Measurements from ENCODE around the gene RPS2.
A peak's percentile ranks its signal among the peaks of the same experiment; 100 is the strongest.
"Not testable (repeated sequence)": the region's sequence is repeated elsewhere in the genome, so short reads cannot be mapped to it uniquely, and the experiment has no call there.

Gene RPS2

GRCh38 chr16:1958715-1959268, 5.8 kb downstream of the RPS2 start:
- DNase-seq: no peak
- Histone ChIP-seq H3K4me3 (ENCODE audit: low read depth, low read length) (no peak overlapping the region), H3K27ac (peak overlapping the region; percentile 79), H3K27me3 (ENCODE audit: insufficient read depth, low read depth, severe bottlenecking) (no peaks in the 10 kb centered on the region), H3K36me3 (peaks cover 31% of the 10 kb centered on the region), H3K9me3 (ENCODE audit: severe bottlenecking) (no peaks in the 10 kb centered on the region)
- no peak for TF ChIP-seq CTCF (IDR thresholded peaks at IDR 0.05; ENCODE audit: low read depth, low read length)

GRCh38 chr16:1958143-1958491, 6.5 kb downstream of the RPS2 start:
- H3K4me3 ChIP-seq (ENCODE audit: low read depth, low read length); H3K9me3 ChIP-seq (ENCODE audit: severe bottlenecking); H3K27me3 ChIP-seq (ENCODE audit: insufficient read depth, low read depth, severe bottlenecking); DNase-seq; H3K27ac ChIP-seq: not testable (repeated sequence)
- peaks cover 25% of the 10 kb centered on the region for H3K36me3 ChIP-seq

GRCh38 chr16:1957434-1958142, 7.0 kb downstream of the RPS2 start:
- peaks cover 19% of the 10 kb centered on the region for H3K36me3 ChIP-seq
- H3K27ac ChIP-seq; H3K9me3 ChIP-seq (ENCODE audit: severe bottlenecking); DNase-seq; H3K27me3 ChIP-seq (ENCODE audit: insufficient read depth, low read depth, severe bottlenecking); H3K4me3 ChIP-seq (ENCODE audit: low read depth, low read length): not testable (repeated sequence)

- no peak for TF ChIP-seq CTCF (IDR thresholded peaks at IDR 0.05; ENCODE audit: low read depth, low read length)
- H3K4me3 ChIP-seq (ENCODE audit: low read depth, low read length): no peak overlapping the region
- no peaks in the 10 kb centered on the region for H3K9me3 ChIP-seq (ENCODE audit: severe bottlenecking)
- H3K36me3 ChIP-seq: no peaks in the 10 kb centered on the region
- H3K27ac ChIP-seq: peak overlapping the region; percentile 86
- no peak for DNase-seq
- no peaks in the 10 kb centered on the region for H3K27me3 ChIP-seq (ENCODE audit: insufficient read depth, low read depth, severe bottlenecking)
Observed at GRCh38 chr16:1953734-1954133, 10.9 kb downstream of the RPS2 start.

- H3K36me3 ChIP-seq: no peaks in the 10 kb centered on the region
- no peak for DNase-seq
- no peak overlapping the region for H3K4me3 ChIP-seq (ENCODE audit: low read depth, low read length)
- H3K27me3 ChIP-seq (ENCODE audit: insufficient read depth, low read depth, severe bottlenecking): no peaks in the 10 kb centered on the region
- H3K27ac ChIP-seq: no peak overlapping the region
- no peak for TF ChIP-seq CTCF (IDR thresholded peaks at IDR 0.05; ENCODE audit: low read depth, low read length)
- H3K9me3 ChIP-seq (ENCODE audit: severe bottlenecking): no peaks in the 10 kb centered on the region
Observed at GRCh38 chr16:1950559-1950958, 14.1 kb downstream of the RPS2 start.

- no peak for DNase-seq
- Histone ChIP-seq H3K27me3 (ENCODE audit: insufficient read depth, low read depth, severe bottlenecking) (no peaks in the 10 kb centered on the region), H3K36me3 (no peaks in the 10 kb centered on the region), H3K9me3 (ENCODE audit: severe bottlenecking) (no peaks in the 10 kb centered on the region), H3K27ac (no peak overlapping the region), H3K4me3 (ENCODE audit: low read depth, low read length) (no peak overlapping the region)
- no peak for TF ChIP-seq CTCF (IDR thresholded peaks at IDR 0.05; ENCODE audit: low read depth, low read length)
Observed at GRCh38 chr16:1950047-1950446, 14.6 kb downstream of the RPS2 start.

GRCh38 chr16:1949507-1949906, 15.1 kb downstream of the RPS2 start:
- H3K36me3 ChIP-seq: no peaks in the 10 kb centered on the region

More at GRCh38 chr16:1949507-1949906, 15.1 kb downstream of the RPS2 start:
- TF ChIP-seq CTCF (IDR thresholded peaks at IDR 0.05; ENCODE audit: low read depth, low read length): no peak
- Histone ChIP-seq H3K27me3 (ENCODE audit: insufficient read depth, low read depth, severe bottlenecking) (no peaks in the 10 kb centered on the region), H3K9me3 (ENCODE audit: severe bottlenecking) (no peaks in the 10 kb centered on the region), H3K4me3 (ENCODE audit: low read depth, low read length) (no peak overlapping the region), H3K27ac (no peak overlapping the region)
- no peak for DNase-seq

Measured in WERI-Rb-1 (cell line).